CD4-positive, alpha-beta T cell treated with Interleukin-6 at 100 ng/mL for 8 hours (primary cell): Measurements from ENCODE around the gene LHFPL6.

Source experiments
- DNase-seq: peaks from one replicate; pipeline ENCODE4 v3.0.0-alpha.2; 2020; ENCODE audit warnings: mixed read lengths, low spot score

Gene LHFPL6

DNA sequence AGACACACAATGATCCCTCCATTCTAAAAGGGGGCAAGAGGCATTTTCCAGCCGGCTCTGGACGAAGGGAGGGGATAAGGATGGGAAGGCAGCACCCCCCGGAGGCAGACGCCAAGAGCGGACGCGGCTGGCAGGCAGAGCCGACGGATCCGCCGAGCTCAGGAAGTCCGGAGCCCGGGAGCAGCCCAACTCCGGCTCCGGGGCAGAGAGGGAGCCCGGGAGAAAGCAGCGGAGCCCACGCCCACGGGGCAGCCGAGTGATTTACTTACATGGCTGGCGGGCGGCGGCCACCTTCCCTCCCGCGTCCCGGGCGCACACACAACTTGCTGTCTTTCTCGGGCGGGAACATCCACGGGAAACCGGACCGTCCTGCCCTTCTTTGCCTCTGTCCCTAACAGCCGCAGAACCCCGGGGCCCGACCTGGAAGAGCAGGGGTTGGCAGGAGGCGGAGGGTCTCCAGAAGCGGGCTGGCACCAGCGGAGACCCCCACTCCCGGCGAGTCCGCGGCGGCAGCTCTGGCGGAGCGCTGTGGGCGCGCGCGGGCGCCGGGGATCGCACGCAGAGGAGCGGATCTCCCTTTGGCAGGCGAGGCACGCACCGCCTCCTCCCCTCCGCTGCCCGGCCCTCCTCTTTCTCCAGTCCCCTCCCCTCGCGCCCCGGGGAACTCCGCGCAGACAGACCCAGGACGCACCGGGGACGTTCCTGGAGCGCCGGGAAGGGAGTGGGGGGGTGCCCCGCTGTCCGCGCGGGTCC is at the start of gene LHFPL6:
Gene LHFPL6, minus strand, starts transcription at position 580 of the 753 bp plus-strand sequence.
- DNase-seq, result peak; percentile 8

DNA sequence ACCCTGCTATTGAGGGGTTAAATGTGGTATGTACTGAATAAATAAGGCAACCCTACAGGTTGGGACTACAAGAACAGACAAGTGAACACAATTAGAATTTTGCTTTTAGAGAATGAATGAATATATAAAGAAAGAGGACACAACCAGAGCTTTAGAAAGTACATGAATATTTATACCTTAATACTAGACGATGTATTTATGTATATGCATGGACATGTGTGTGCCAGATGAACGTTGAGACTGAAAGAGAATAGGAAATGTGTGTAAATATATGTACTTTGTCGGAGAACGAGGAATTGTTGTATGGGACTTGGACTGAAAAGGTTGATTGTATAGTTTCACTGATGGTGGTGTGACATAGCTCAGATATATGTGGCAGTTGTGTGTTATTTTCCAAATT is 43.1 kb upstream of the LHFPL6 start:
- no peak for DNase-seq

- no peak for DNase-seq
These were observed 38.7 kb upstream of the LHFPL6 start for GRCh38 chr13:39641645-39642044.

DNA sequence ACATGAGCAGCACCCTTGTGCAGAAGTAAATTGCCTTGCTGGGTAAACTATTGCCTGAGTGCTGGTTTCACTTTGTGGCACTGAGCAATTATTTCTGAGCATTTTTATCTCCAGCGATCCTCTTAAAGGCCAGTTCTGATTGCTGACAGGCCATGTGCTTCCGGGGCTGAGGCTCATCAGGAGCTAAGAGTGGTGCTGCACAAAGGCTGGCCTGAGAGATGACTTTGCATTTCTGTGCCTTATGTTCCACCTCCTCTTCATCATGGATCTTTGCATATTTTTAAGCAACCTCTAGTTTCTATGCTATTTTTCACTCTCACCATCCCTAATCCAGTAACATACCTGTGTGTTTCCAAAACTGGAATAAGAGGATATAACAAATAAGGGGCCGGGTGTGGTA is 34.9 kb upstream of the LHFPL6 start:
- no peak for DNase-seq

DNA sequence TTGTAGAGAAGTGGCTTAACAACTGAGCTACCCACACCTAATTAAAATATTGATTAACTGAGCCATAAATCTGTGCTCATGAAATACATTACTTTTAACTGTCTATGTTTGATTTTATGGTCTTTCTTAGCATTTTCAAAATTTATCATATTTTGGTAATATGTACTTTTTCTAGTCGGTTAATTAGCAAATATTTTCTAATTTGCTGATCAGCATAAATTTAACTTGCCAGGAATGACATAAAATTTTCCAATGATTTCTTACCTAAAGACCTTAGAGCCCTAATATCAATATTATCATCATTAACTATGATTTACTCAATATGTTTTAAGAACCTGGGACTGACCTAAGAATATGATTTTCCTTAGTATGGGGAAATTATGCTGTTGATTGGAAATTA is 32.6 kb upstream of the LHFPL6 start:
- no peak for DNase-seq

- DNase-seq, result no peak
These were observed 30.0 kb upstream of the LHFPL6 start for GRCh38 chr13:39632994-39633393.

DNA sequence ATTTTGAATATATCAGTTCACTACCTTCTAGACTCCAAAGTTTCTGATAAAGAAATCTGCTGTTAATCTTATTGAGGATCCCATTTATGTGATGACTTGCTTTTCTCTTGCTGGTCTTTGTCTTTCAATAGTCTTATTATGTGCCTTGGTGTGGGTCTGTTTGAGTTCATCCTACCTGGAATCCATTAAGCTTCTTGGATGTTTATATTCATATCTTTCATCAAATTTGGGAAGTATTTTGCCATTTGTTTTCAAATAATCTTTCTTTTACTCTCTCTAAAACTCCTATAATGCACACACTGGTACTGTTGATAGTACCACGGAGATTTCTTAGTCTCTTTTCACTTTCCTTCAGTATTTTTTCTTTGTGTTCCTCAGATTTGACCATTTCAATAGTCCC is 28.3 kb upstream of the LHFPL6 start:
- DNase-seq, result no peak

- no peak for DNase-seq
These were observed 20.5 kb upstream of the LHFPL6 start for GRCh38 chr13:39623466-39623865.

DNA sequence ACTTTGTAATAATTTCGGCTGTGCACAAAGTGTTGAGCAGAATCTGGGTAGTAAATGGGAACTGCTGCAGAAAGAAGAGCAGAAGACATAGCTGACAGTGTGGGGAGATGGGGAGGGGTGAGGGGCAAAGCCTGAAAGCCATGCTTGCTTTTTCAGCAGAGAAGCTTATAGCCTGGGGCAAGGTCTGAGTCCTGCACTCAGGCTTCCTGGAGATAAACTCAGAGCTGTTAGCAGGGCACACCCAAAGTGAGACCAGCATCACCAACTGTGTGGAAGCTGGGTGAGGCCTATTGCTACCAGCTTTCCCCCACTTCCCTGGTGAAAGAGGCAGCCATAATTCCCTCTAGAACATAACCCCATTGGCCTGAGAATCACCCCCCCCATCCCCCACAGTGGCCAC is 15.6 kb upstream of the LHFPL6 start:
- DNase-seq, result no peak

- peak; percentile 43 for DNase-seq
These were observed 13.2 kb upstream of the LHFPL6 start for GRCh38 chr13:39616087-39616694.

DNA sequence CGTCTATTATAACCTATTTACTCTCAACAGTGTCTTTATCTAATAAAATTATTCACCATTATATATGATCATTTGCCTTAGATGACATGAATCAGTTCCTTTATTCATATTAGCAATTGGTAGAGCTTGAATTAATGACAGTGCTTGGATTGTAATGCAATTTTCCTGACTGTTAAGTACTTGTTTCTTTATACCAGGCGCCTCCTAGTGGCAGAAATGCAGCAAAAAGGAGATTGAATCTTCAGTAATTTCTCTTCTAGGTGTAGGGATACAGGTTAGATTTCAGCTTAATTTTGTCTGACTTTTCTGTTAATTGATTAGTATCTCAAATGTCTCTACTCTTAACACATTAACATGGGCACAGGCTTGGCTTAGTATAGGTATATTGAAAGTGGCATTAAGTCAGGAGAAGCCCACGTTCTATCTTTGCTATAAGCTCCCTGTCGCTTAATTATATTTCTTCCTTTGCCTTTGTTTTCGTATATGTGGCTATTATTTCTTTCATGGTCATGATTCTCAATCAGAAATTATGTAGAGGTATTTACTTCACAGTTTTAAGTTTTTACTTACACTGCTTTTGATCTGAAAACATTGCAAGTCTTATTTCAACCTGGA is 9.1 kb upstream of the LHFPL6 start:
- DNase-seq, result peak; percentile 48

DNA sequence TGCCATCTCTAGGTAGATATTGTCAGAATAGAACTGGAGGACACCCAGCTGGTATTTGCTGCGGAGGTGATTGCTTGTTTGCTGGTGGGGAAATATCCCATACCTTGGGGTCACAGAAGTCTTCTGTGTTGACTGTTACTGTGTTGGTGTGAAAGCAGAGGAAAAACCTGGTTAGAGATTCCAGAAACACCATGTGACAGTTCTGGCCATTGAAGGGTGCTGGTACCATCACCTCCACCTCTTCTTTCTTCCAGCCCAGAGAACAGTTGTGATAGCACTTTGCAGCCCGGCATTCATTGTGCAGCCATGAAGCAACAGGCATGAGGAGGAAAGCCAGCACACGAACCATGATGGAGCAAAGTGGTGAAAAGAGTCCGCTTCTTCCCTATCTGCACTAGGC is 4.9 kb upstream of the LHFPL6 start:
- DNase-seq, result no peak

GRCh38 chr13:39605677-39606320 is 2.8 kb upstream of the LHFPL6 start:
- no peak for DNase-seq

- DNase-seq, result no peak
These were observed 1.8 kb upstream of the LHFPL6 start for GRCh38 chr13:39604756-39605155.

- DNase-seq, result no peak
These were observed 493 bp upstream of the LHFPL6 start for GRCh38 chr13:39603424-39603947.

GRCh38 chr13:39602277-39602613 is 748 bp downstream of the LHFPL6 start:
- no peak for DNase-seq

- no peak for DNase-seq
These were observed 1.4 kb downstream of the LHFPL6 start for GRCh38 chr13:39601636-39602035.

GRCh38 chr13:39600766-39601165 is 2.2 kb downstream of the LHFPL6 start:
- DNase-seq, result no peak

GRCh38 chr13:39599842-39600241 is 3.2 kb downstream of the LHFPL6 start:
- DNase-seq, result no peak

DNA sequence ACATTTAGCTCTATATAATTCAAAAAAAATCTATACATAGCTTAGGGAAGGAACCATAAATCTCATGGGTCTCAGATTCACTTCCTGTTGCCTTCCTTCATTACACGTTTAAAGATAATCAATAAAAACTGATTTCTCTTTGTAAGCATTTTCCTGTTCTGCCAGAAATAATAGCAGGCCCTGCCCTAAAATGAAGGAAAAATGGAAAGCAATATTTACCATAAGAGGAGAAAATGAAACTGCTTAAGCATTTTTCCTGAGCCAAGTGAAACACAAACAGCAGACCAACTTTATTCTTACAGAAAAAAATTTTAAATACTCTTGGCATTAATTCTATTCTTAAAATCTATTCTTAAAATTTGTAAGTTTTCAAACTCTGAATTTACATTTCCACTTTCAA is 4.0 kb downstream of the LHFPL6 start:
- no peak for DNase-seq

DNA sequence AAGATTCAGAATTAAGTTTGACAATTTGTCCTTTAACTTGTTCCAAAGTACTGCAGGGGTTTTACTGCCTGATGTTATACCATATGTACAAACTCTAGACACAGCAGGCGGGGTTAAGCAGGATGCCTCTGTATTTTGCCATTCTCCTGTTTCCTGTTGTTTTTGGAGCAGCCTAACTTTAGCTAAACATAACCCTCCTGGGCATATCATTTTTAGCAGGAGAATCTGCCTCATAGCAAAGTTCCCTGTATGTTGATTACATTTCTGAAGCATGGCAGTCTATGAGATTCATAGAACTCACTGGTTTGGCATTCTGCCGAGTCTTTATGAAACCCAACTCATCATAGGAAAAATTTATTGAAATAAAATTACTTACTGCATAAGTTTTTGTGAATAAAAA is 5.2 kb downstream of the LHFPL6 start:
- DNase-seq, result no peak

DNA sequence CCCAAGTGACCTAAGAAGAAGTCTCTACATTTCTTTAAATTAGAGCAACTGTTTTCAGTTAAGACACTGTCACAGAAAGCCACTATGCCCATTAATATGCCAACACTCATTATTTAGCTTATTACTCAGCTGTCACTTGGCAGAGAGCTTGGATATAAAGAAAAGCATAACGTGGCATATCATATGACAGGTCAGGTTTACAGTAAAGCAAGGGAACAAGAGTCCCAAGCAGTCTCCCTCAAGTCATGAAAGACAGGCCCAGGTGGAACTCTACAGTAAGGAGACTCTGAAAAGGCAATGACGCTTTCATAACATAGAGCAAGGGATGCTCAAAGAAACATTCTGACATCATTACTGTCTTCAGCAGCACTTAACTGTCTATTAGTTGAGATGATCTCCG is 6.3 kb downstream of the LHFPL6 start:
- no peak for DNase-seq

DNA sequence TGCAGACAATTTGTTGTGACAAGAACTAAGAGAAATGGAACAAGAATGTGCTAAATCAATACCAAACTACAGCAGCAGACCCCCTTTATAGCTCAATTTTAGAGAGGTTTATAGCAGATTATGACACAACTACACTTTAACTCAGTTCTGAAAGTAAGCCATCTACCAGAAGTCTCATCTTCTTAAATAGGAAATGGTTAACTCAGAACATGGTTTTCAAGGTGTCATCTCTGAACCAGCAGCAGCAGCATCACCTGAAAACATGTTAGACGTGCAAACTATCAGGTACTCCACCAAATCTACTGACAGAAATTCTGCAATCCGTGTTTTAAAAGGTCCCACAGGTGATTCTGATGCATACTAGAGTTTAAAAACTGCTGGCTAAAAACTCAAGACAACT is 6.8 kb downstream of the LHFPL6 start:
- DNase-seq, result no peak
